DMS 273 (cell line): ENCODE data around the gene RDH5.

Source experiments
- DNase-seq: peaks from one replicate; lab custom pipeline; 2025; ENCODE audit not compliant: unreplicated experiment; lab: John Stamatoyannopoulos, UW

RDH5 gene

DNA sequence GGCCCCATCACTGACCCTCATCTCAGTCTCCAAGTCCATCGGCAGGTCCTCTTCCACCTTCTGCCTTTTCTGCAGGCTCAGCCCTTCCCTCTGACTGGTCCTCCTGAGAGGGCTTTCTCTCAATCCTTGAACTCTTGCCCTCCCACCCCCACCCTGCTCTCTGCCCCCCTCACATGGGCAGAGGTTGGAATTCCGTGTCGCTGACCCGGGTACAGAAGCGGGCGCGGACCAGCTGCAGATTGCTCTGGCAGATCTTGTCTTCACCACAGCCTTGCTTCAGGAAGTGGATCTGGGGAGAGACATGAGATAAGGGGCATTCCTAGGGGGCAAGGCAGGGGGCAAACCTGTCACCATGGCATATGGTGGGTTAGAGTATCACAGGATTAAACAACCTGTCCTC, 24.8 kb upstream of the RDH5 start:
- DNase-seq: no peak

DNA sequence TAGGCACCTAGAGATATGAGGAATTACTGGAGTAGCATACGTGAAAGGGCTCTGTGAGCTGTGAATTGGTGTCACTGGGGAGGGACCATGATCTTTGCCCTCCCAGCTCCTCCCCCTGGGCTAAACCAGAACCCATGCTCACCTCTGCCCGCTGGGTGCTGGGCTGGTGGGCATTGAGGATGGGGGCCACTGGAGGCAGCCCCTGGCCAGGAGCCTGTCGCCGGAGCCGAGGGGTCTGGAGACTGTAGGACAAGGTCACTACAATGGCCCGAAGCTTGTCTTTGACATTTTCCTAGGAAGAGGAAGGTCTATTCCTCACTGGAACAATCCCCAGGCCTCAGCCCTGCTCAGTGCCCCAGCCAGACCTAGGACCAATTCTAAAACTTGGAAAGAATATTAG, 24.1 kb upstream of the RDH5 start:
- no peak for DNase-seq

- DNase-seq: no peak
Measured at GRCh38 chr12:55696796-55697462, 23.3 kb upstream of the RDH5 start.

DNA sequence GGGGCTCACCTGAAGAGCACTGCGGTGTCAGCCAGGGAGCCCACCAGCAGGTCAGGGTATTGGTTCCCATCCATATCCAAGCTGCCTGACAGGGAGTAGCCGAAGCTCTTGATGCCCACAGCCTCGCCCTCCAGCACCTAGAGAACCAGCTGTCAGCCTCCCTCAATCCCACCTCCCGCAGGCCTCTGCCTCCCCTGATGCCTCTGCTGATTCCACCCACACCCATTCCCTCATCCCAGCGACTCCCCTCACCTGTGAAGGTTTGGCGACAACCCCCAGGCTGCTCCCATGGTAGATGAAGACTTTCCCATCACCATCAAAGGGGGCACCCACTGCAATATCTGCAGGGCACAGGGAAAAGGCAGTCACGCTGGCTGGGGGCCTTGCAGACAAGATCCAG, 22.5 kb upstream of the RDH5 start:
- no peak for DNase-seq

- no peak for DNase-seq
Measured at GRCh38 chr12:55698241-55698955, 21.8 kb upstream of the RDH5 start.

DNA sequence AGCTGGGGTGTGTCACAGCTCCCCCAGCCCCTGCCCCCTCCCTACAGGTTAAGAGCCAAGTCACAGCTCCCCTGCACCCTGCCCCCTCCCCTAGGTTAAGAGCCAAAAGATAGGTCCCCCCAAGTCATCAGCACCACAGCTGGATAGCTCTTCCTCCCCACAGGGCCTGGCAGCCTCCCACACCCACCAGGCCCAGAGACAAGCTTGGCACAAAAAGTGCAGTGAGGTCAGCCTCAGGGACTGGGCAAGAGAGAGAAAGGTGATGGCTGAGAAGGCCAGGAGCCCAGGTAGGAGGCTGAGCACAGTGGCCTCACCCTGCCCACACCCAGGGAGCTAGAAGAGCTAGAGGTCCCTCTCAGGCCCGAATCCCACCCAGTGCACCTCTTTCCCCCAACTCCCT, 21.2 kb upstream of the RDH5 start:
- DNase-seq: no peak

- no peak for DNase-seq
Measured at GRCh38 chr12:55699471-55700055, 20.6 kb upstream of the RDH5 start.

- DNase-seq: peak; percentile 33
Measured at GRCh38 chr12:55700255-55701018, 19.8 kb upstream of the RDH5 start.

DNA sequence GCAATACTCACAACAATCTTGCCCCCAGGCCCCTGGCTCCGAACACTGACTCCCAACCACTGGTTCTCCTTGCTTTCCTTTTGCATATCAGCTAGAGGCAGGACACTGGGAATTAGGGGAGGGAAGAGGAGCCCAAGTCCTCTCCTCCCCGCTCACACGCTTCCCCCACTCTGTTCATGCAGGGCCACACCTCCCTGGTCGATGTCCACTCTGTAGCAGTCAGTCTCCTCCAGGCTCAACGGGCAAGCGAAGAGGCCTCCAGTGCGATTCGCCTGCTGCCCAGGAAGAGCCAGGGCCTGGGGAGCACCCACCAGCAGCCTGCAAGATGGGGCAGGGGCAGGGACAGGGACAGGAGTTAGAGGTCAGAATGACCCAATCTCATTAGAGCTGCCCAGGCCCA, 17.3 kb upstream of the RDH5 start:
- no peak for DNase-seq

DNA sequence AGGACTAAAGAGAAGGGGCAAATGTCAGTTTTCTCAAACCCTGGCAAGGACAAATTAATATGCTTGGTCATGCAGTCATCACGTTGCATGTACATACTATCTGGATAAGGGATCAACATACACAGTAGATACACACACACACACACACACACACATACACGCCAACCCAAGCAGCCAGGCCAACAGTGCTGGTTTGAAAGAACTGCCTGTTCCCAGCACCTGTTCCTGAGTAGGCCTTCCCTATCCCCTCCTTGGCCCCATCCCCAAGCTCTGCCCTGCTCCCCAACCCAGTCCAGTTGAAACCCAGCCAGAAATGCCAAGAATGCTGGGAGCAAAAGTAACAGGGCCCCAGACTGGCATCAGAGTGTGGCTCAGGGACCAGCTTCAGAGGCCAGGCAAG, 16.9 kb upstream of the RDH5 start:
- no peak for DNase-seq

GRCh38 chr12:55703901-55704761, 16.1 kb upstream of the RDH5 start:
- DNase-seq: peak; percentile 56

DNA sequence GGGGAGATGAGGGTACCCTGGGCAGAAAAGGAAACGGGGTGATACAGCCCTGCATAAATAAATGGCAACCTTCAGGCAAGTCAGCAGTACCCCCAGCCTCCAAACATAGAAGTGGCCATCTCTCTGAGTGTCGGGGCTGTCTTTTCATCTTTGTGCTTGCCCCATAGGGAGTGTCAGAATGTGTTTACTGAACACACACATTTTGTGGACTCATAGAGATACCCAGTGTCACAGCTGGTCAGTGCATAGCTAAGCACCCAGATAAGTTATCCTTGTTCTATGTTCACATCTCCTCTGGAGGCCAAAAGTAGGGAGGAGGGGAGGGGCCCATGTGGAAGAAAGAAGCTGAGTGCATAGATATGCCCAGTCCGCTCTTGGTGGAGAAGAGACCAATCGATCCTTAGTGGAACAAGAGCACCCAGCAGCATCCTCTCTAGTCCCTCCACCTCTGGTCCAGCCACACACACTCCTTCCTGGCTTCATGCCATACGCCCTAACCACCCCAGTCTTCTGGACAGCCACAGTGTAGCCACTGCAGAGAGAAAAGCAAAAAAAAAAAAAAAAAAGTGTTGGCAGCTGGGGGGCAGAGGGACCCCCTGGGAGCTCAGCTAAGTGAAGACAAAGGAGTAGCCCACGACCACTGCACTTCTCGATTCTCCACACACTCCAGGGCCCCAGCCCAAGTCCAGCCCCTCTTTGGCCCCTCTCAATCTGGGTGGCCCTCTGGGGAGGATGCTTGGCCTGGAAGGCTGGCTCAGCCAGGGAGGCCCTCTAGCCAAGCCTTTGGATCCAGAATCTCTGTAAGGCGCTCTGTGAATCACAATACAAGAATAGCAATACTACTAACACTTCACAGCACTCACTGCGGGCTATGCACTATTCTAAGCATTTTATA, 15.1 kb upstream of the RDH5 start:
- DNase-seq: no peak

DNA sequence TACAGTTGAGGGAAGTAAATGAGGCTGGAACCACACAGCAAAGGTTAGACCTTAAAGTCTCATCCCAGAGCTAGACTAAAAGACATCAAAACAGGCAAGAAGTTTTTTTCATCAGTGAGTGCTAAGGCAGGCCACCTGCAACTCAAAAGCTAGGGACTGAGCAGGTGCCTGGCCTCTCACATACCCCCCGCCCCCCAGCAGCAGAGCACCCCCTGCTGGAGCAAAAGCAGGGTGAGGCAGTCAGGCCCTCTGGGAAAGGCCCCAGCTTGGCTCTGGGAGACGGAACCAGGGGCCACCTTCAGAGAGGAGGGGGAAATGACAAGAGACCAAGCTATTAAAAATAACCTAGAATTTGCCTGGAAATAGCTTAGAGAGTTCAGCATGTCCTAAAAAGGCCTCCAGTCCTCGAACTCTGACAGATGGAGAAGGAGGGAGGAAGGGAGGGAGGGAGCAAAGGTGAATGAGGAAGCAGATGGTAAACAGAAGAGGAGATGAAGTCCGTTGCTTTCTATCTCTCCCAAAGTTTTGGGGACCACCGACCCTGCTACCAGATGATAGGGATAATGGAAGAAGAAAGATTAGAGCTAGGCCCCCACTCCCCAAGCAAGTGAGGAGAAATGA, 14.3 kb upstream of the RDH5 start:
- DNase-seq: peak; percentile 64

- DNase-seq: peak; percentile 25
Measured at GRCh38 chr12:55706568-55707218, 13.5 kb upstream of the RDH5 start.

- DNase-seq: peak; percentile 57
Measured at GRCh38 chr12:55707219-55707671, 12.9 kb upstream of the RDH5 start.

GRCh38 chr12:55707841-55708694, 12.1 kb upstream of the RDH5 start, which contains the start of gene ITGA7:
ITGA7 (minus strand) TSS chr12:55707904; CDS start chr12:55707682, 222 bp downstream.
- peak; percentile 86 for DNase-seq

DNA sequence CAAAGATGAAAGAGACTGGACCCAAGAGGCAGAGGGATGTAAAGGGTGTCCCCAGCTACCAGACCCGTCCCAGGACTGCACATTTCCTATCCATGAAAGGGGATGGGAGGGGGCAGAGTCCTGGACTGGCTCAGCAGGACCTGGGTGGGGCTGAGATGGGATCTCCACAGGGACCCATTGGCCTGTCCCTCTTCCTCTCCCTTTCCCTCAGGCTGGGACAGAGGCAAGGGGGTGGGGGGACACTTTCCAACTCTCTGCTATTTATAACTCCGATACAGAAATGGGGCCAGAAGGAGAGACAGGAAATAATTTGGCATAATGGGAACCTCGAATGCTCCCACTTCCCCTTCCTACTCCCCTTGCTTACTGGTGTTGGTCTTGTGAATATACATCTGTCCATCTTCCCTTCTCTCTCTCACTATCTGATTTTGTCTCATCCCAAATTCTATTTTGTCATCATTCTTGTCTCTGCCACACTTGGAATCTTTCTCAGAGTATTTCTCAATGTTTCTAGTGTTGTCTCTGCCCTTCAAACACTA, 11.4 kb upstream of the RDH5 start:
- peak; percentile 41 for DNase-seq
